Endothelial cell of umbilical vein (primary cell): Measurements from ENCODE around the gene LIM2. TPM values are rescaled to one million over a fixed set of nuclear protein-coding genes. Genes with fewer than 3 reads are reported as not detected.

Experiments
- BruUV-seq: library from RNA; stranded (reverse); fragments of 400-500 nt; replicated peaks from 2 replicates; lab custom pipeline; 2021; lab: Mats Ljungman, UMichigan
- CTCF ChIA-PET: fragments of 300-600, 350-600 bp; sonication (Branson Sonifier 250); formaldehyde crosslinking; loops from one replicate; lab custom pipeline; 2021; ENCODE audit warnings: antibody characterized with exemption, inconsistent platforms; lab: Charles Lee
- POLR2A ChIA-PET: fragments of 300-600, 350-600 bp; sonication (Branson Sonifier 250); formaldehyde crosslinking; loops from one replicate; lab custom pipeline; 2021; ENCODE audit warnings: antibody characterized with exemption, inconsistent platforms; lab: Charles Lee
- DNase-seq: peaks from one replicate; pipeline ENCODE4 v3.0.0-alpha.2; 2011; ENCODE audit warnings: low read depth, low spot score
- FAIRE-seq: peaks from 2 replicates; lab custom pipeline; 2011; peaks lifted over from hg19 to GRCh38; lab: Jason Lieb, UNC
- H2AFZ ChIP-seq: 2 replicates; pipeline ENCODE4 v1.6.0; 2012; ENCODE audit warnings: low read depth, low read length, control low read depth, inconsistent platforms
- H3K27ac ChIP-seq: 2 replicates; pipeline ENCODE4 v1.5.1; 2011; ENCODE audit warnings: low read depth, mild to moderate bottlenecking, control low read depth, low read length, moderate library complexity; ENCODE audit not compliant: insufficient read depth
- H3K27me3 ChIP-seq, 2 experiments: 2 replicates each; pipeline versions ENCODE4 v1.6.0 to v1.6.1; 2011; ENCODE audit warnings: low read length in 2 of 2, mixed read lengths in 1 of 2; ENCODE audit not compliant: control insufficient read depth in 2 of 2, insufficient read depth in 2 of 2
- H3K36me3 ChIP-seq, 2 experiments: 2 replicates in 1 of 2; 3 replicates in 1 of 2; pipeline ENCODE4 v1.5.1; 2011; ENCODE audit warnings: low read length in 2 of 2, mild to moderate bottlenecking in 1 of 2, moderate library complexity in 1 of 2; ENCODE audit not compliant: control insufficient read depth in 2 of 2, insufficient read depth in 2 of 2; ENCODE audit errors: extremely low read depth in 1 of 2
- H3K4me1 ChIP-seq: 3 replicates; pipeline ENCODE4 v1.5.1; 2011; ENCODE audit warnings: mild to moderate bottlenecking, low read length; ENCODE audit not compliant: control insufficient read depth, insufficient read depth; ENCODE audit errors: extremely low read depth
- H3K4me2 ChIP-seq: 2 replicates; pipeline ENCODE4 v1.6.1; 2011; ENCODE audit warnings: low read length, control low read depth, mixed read lengths; ENCODE audit not compliant: insufficient read depth
- H3K4me3 ChIP-seq, 3 experiments: fragments of 200-600 bp in 1 of 3; sonication (generic), shearing (Covaris generic) in 1 of 3; replicated peaks in 1 of 3; 2 replicates each; pipeline ENCODE4 v1.5.1; 2011 to 2016; ENCODE audit warnings: control low read depth in 3 of 3, low read length in 3 of 3, mild to moderate bottlenecking in 2 of 3, inconsistent platforms in 1 of 3, low read depth in 1 of 3, moderate library complexity in 1 of 3; ENCODE audit not compliant: insufficient read depth in 1 of 3
- H3K79me2 ChIP-seq: 2 replicates; pipeline ENCODE4 v1.6.0; 2012; ENCODE audit warnings: low read length, inconsistent platforms; ENCODE audit not compliant: control insufficient read depth, insufficient read depth
- H3K9ac ChIP-seq: replicated peaks from 2 replicates; pipeline ENCODE3; 2011; ENCODE audit warnings: low read length, control low read depth; ENCODE audit not compliant: insufficient read depth; ENCODE audit errors: extremely low read depth
- H3K9me1 ChIP-seq: replicated peaks from 3 replicates; pipeline ENCODE4 v1.6.0; 2011; ENCODE audit warnings: mild to moderate bottlenecking, low read length; ENCODE audit not compliant: control insufficient read depth, insufficient read depth; ENCODE audit errors: extremely low read depth
- H3K9me3 ChIP-seq: replicated peaks from 2 replicates; pipeline ENCODE4 v1.5.1; 2012; ENCODE audit warnings: low read length, inconsistent platforms; ENCODE audit not compliant: control insufficient read depth, insufficient read depth
- H4K20me1 ChIP-seq: replicated peaks from 2 replicates; pipeline ENCODE3; 2011; ENCODE audit warnings: mild to moderate bottlenecking, low read length; ENCODE audit not compliant: control insufficient read depth, insufficient read depth; ENCODE audit errors: extremely low read depth
- CTCF ChIP-seq, 2 donors: IDR thresholded peaks; 1 replicate in 1 of 2; 2 replicates in 1 of 2; pipeline ENCODE4 v1.5.1; 2011; ENCODE audit warnings: low read length in 2 of 2, mild to moderate bottlenecking in 2 of 2, moderate library complexity in 2 of 2, control low read depth in 1 of 2, inconsistent platforms in 1 of 2, low read depth in 1 of 2; ENCODE audit not compliant: insufficient read depth in 1 of 2; ENCODE audit errors: extremely low read depth in 1 of 2
- EZH2 ChIP-seq: IDR thresholded peaks from 2 replicates; pipeline ENCODE4 v1.6.1; 2012; ENCODE audit warnings: borderline replicate concordance, low read depth, mild to moderate bottlenecking, moderate library complexity, low read length, inconsistent platforms; ENCODE audit not compliant: severe bottlenecking
- JUN ChIP-seq: IDR thresholded peaks from 2 replicates; pipeline ENCODE4 v1.6.1; 2011; ENCODE audit warnings: borderline replicate concordance, low read depth; ENCODE audit not compliant: insufficient read length, insufficient read depth
- MAX ChIP-seq: IDR thresholded peaks from 2 replicates; pipeline ENCODE4 v1.6.1; 2011; ENCODE audit not compliant: insufficient read depth, insufficient read length
- MYC ChIP-seq: IDR thresholded peaks from one replicate; pipeline ENCODE4 v1.6.1; 2011; ENCODE audit warnings: mild to moderate bottlenecking, low read depth, low read length
- dilution Hi-C: fragments of 300-500 bp; cut with MboI; formaldehyde crosslinking; loops from one replicate; pipeline ENCODE4 v1.15.0; 2019; ENCODE audit warnings: low sequenced_read_pairs; ENCODE audit not compliant: extremely low pct_ligation_motif_present
- intact Hi-C: fragments of 100-400 bp; cut with micrococcal nuclease; formaldehyde crosslinking; loops from one replicate; pipeline ENCODE4 v1.10.0; 2022
- polyA plus RNA-seq, 4 experiments: library from polyadenylated mRNA; depleted of rRNA in 3 of 4; stranded (reverse) in 3 of 4; unstranded in 1 of 4; fragments of >200 nt; gene quantifications; 2 replicates each; pipeline versions ENCODE4 v1.2.1 to v1.2.3, GENCODE V29; 2011 to 2012; ENCODE audit warnings: missing spikeins in 1 of 4
- total RNA-seq: library from RNA; stranded (reverse); gene quantifications from 2 replicates; pipeline ENCODE4 v1.2.3, GENCODE V29; 2021

LIM2 gene
- total and polyA plus RNA-seq, 2 donors (not counting 3 experiments of a cell fraction or from before 2014, with no cell fraction given), result not detected

DNA sequence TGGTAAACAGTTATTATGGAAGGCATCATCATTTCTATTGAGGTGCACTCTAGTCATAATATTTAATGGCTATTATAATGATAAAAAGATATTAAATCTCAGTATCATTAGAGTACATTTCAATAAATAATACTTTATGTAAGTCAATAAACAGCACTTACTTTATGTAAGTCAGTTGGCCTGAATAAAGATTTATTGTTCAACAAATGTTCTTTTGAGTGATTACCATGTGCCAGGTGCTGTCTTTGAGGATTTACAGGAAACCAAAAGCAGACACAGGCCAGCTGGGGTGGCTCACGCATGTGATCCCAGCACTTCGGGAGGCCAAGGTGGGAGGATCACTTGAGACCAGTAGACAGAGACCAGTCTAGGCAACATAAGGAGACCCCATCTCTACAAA lies 10.4 kb downstream of the LIM2 start:
- no TSS peak for BruUV-seq
- Histone ChIP-seq H3K27ac (no peak overlapping the region), H3K4me3 (no peak overlapping the region), H3K36me3 (no peaks in the 10 kb centered on the region), H3K4me1 (no peaks in the 10 kb centered on the region), H3K4me2 (no peak overlapping the region), H3K9me1 (no peaks in the 10 kb centered on the region), H3K27me3 (no peaks in the 10 kb centered on the region), H3K79me2 (no peaks in the 10 kb centered on the region), H3K9me3 (no peaks in the 10 kb centered on the region), H2AFZ (no peak overlapping the region), H4K20me1 (no peaks in the 10 kb centered on the region), H3K9ac (no peak overlapping the region)
- ChIA-PET POLR2A (no interaction called here), CTCF (no interaction called here)
- no peak for FAIRE-seq
- intact Hi-C loops, result no loop called here
- DNase-seq, result no peak
- dilution Hi-C loops, result no loop called here
- TF ChIP-seq JUN (no peak), EZH2 (no peak), MYC (no peak), MAX (no peak), CTCF (IDR thresholded peaks at IDR 0.05; ENCODE audit: extremely low read depth in 1 of 2, insufficient read depth in 1 of 2, low read depth in 1 of 2, low read length in 2 of 2) (no peak)
